AML-193 (cell line): Measurements from ENCODE around the gene SMC6.

Experiments used
- DNase-seq, 2 experiments: peaks; one replicate each; lab custom pipeline; 2025; lab: John Stamatoyannopoulos, UW

The SMC6 gene

GRCh38 chr2:17753803-17754663, at the start of gene SMC6, which contains the start of gene GEN1:
Gene SMC6 (minus strand): TSS chr2:17753810. CDS start chr2:17745946, 7,864 bp downstream.
Gene GEN1 (plus strand): TSS chr2:17754138. CDS start chr2:17759944, 5,806 bp downstream.
- peak; percentile 73 to 77 for DNase-seq

GRCh38 chr2:17800693-17801458, 47.3 kb upstream of the SMC6 start:
- DNase-seq = no peak

- DNase-seq = no peak
These were observed 46.6 kb upstream of the SMC6 start for GRCh38 chr2:17800219-17800618.

- no peak for DNase-seq
These were observed 45.9 kb upstream of the SMC6 start for GRCh38 chr2:17799301-17800120.

- no peak for DNase-seq
These were observed 44.7 kb upstream of the SMC6 start for GRCh38 chr2:17798338-17798737.

- DNase-seq = no peak
These were observed 41.7 kb upstream of the SMC6 start for GRCh38 chr2:17795309-17795708.

GRCh38 chr2:17793803-17794354, 40.3 kb upstream of the SMC6 start:
- no peak for DNase-seq

GRCh38 chr2:17793296-17793695, 39.7 kb upstream of the SMC6 start:
- DNase-seq = no peak

GRCh38 chr2:17792515-17792914, 38.9 kb upstream of the SMC6 start:
- no peak for DNase-seq

GRCh38 chr2:17791817-17792130, 38.2 kb upstream of the SMC6 start:
- no peak for DNase-seq

GRCh38 chr2:17791121-17791816, 37.7 kb upstream of the SMC6 start:
- DNase-seq = no peak

- no peak for DNase-seq
These were observed 36.9 kb upstream of the SMC6 start for GRCh38 chr2:17790536-17790935.

GRCh38 chr2:17788773-17789172, 35.2 kb upstream of the SMC6 start:
- no peak for DNase-seq

- DNase-seq = no peak
These were observed 33.1 kb upstream of the SMC6 start for GRCh38 chr2:17786727-17787126.

GRCh38 chr2:17781482-17781881, 27.9 kb upstream of the SMC6 start:
- no peak for DNase-seq

- no peak for DNase-seq
These were observed 26.9 kb upstream of the SMC6 start for GRCh38 chr2:17780546-17780945.

GRCh38 chr2:17772532-17772931, 18.9 kb upstream of the SMC6 start:
- no peak for DNase-seq

- no peak for DNase-seq
These were observed 18.3 kb upstream of the SMC6 start for GRCh38 chr2:17771956-17772355.

GRCh38 chr2:17768894-17769293, 15.3 kb upstream of the SMC6 start:
- no peak for DNase-seq

GRCh38 chr2:17765398-17765797, 11.8 kb upstream of the SMC6 start:
- no peak for DNase-seq

GRCh38 chr2:17763641-17764333, 10.2 kb upstream of the SMC6 start:
- DNase-seq = no peak
